NCI-H2171 treated with DMSO at 0.1 percent for 48 hours (cell line): ENCODE measurements around the gene P2RY2.
"Not testable (repeated sequence)": the region's sequence is repeated elsewhere in the genome, so short reads cannot be mapped to it uniquely, and the experiment has no call there.

Experiments used
- DNase-seq: peaks from one replicate; lab custom pipeline; 2025; lab: John Stamatoyannopoulos, UW

The P2RY2 gene

GRCh38 chr11:73188301-73188700 is 29.8 kb upstream of the P2RY2 start:
- no peak for DNase-seq

GRCh38 chr11:73189315-73189714 is 28.8 kb upstream of the P2RY2 start:
- DNase-seq = no peak

GRCh38 chr11:73189723-73190556 is 28.1 kb upstream of the P2RY2 start:
- no peak for DNase-seq

- DNase-seq = no peak
Observed at GRCh38 chr11:73190557-73190885, 27.6 kb upstream of the P2RY2 start.

GRCh38 chr11:73191151-73191550 is 26.9 kb upstream of the P2RY2 start:
- DNase-seq = no peak

GRCh38 chr11:73192272-73192671 is 25.8 kb upstream of the P2RY2 start:
- DNase-seq = no peak

GRCh38 chr11:73193251-73194033 is 24.6 kb upstream of the P2RY2 start:
- no peak for DNase-seq

- no peak for DNase-seq
Observed at GRCh38 chr11:73194034-73194507, 24.0 kb upstream of the P2RY2 start.

- no peak for DNase-seq
Observed at GRCh38 chr11:73194593-73194992, 23.5 kb upstream of the P2RY2 start.

GRCh38 chr11:73195191-73196007 is 22.7 kb upstream of the P2RY2 start:
- DNase-seq = no peak

- no peak for DNase-seq
Observed at GRCh38 chr11:73196576-73196975, 21.5 kb upstream of the P2RY2 start.

GRCh38 chr11:73197348-73197747 is 20.7 kb upstream of the P2RY2 start:
- DNase-seq = no peak

- DNase-seq = not testable (repeated sequence)
Observed at GRCh38 chr11:73197787-73198186, 20.3 kb upstream of the P2RY2 start.

GRCh38 chr11:73198677-73199076 is 19.4 kb upstream of the P2RY2 start:
- no peak for DNase-seq

GRCh38 chr11:73199446-73199845 is 18.6 kb upstream of the P2RY2 start:
- no peak for DNase-seq

GRCh38 chr11:73200256-73200655 is 17.8 kb upstream of the P2RY2 start:
- DNase-seq = no peak

GRCh38 chr11:73201249-73201648 is 16.8 kb upstream of the P2RY2 start:
- DNase-seq = no peak

GRCh38 chr11:73201888-73202780 is 15.9 kb upstream of the P2RY2 start:
- DNase-seq = no peak

GRCh38 chr11:73203322-73203721 is 14.8 kb upstream of the P2RY2 start:
- DNase-seq = no peak

GRCh38 chr11:73203790-73204189 is 14.3 kb upstream of the P2RY2 start:
- no peak for DNase-seq

- DNase-seq = no peak
Observed at GRCh38 chr11:73204711-73205121, 13.4 kb upstream of the P2RY2 start.
